ENCODE measurements around the gene TMEM254.
"Not testable (repeated sequence)": the region's sequence is repeated elsewhere in the genome, so short reads cannot be mapped to it uniquely, and the experiment has no call there.

TMEM254 gene

DNA sequence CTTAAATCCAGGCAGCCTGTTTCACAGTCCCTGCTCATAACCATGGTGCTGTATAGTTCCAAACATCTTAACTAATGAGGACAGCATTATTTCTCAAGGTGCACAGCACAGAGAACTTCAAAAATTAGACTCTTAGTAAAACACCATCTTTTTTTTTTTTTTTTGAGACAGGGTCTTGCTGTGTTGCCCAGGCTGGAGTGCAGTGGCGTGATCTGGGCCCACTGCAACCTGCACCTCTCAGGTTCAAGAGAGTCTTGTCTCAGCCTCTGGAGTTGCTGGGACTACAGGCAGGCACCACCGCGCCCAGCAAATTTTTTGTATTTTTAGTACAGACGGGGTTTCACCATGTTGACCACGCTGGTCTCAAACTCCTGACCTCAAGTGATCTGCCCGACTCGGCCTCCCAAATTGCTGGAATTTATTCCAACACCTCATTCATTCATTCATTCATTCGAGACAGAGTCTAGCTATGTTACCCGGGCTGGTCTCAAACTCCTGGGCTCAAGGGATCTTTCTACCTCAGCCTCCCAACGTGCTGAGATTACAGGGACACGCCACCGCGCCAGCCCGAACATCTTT, 507 bp upstream of the TMEM254 start:
- DNase-seq (ENCODE audit: low spot score), result no peak

DNA sequence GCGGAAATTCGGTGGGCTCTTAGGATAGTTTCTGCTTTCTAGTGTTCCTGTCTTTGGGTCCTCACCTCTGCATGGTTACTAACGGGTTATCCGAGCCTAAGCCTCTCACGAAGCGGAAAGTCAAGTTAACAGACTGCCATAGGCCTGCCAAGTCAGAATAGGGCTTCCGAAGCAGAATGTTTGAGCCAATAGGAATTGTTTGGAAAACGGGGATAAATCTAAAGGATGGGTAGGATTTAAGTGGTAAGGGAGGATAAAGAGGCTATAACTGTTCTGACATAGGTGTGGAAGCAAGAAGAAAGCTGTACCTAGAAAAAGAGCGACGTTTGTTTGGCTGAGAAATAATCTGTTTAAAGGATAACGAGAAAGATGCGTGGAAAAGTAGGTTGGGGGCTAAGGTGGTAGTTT, 851 bp downstream of the TMEM254 start:
- DNase-seq (ENCODE audit: low spot score), result no peak

DNA sequence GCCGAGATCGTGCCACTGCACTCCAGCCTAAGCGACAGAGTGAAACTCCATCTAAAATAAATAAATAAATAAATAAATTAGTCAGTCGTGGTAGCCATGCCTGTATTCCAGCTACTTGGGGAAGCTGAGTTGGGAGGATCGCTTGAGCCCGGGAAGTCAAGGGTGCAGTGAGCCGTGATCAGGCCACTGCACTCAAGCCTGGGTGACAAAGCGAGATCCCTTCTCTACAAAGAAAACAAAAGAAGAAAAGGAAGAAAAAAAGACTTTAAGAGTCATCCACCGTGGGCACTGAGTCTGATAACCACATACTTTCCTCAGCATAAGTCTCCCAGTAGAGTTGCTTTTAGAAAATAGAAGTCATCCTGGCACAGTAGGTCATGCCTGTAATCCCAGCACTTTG, 2.6 kb downstream of the TMEM254 start:
- no peak for DNase-seq (ENCODE audit: low spot score)

DNA sequence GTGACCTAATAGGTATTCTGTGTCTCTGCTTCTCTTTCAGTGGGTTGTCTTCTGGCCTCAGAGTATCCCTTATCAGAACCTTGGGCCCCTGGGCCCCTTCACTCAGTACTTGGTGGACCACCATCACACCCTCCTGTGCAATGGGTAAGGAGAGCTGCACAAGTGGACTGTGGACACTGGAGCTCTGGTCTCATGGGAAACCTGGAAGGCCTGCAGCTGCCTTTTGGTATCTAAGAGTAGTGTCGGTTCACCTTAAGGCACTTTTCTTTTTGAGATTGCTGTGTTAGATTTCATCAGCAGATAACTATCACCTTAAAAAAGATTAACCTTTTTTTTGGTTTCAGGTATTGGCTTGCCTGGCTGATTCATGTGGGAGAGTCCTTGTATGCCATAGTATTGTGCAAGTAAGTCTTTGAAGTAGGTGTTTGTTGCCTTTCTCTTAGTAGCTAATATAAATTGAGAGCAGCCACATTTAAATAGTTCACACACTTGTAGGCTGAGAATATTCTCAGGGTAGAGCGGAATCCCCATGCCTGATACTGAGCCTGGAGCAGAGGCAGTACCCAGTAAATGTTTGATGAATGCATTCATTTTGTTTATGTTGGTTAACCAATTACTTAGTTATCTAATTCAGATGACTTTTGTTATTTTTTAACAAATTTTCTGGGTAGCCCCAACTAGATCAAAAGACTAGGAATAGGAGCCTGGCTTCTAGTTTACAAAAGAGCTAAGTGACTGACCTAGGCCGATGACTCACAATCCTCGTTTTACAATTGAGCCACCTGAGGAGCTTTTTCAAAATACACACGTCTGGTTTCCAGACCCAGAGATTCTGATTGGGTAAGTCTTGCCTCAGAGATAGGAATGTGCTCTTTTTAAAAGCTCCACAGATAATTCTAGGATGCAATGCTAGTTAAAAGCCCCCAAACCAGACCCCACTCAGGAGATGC, 3.6 kb downstream of the TMEM254 start:
- DNase-seq (ENCODE audit: low spot score), result no peak

DNA sequence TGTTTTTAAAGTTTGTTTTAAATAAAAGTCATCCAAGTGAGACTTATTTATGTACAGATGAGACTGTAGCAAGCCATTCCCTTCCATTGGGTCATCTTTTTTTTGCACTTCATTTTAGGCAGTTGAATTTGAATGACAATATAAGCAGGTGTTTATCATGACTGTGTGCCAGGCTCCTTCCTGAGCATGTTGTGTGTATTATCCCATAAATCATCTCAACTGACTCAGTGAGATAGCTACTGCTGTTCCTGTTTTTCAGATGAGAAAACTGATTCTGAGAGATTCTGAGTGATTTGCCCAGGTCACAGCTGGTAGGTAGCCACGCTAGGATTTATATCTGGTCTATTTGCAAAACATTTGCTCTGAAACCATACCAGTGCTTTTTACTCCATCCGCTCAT, 11.7 kb downstream of the TMEM254 start:
- DNase-seq (ENCODE audit: low spot score), result no peak

DNA sequence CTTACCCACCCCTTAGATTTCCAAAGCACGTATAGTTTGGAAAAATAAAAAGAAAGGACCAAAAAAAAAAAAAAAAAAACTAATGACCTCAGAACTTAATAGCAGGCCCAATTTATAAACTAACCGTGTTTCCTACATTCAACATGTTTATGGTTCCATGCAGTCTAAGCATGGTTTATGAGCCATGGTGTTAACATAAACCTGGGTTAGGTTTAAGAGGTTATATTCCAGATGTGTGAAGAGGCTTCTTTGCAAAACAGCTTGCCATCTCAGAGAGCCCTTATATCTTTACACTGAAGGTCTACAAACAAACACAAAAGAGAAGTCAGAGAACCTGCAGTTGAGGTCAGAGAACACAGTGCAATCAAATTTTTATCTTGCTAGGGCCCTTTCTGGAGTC, 15.8 kb downstream of the TMEM254 start:
- no peak for DNase-seq (ENCODE audit: low spot score)

DNA sequence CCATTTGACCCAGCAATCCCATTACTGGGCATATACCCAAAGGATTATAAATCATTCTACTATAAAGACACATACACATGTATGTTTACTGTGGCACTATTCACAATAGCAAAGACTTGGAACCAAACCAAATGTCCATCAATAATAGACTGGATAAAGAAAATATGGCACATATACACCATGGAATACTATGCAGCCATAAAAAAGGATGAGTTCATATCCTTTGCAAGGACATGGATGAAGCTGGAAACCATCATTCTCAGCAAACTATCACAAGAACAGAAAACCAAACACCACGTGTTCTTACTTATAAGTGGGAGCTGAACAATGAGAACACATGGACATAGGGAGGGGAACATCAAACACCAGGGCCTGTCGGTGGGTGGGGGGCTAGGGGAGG, 19.8 kb downstream of the TMEM254 start:
- not testable (repeated sequence) for DNase-seq (ENCODE audit: low spot score)

DNA sequence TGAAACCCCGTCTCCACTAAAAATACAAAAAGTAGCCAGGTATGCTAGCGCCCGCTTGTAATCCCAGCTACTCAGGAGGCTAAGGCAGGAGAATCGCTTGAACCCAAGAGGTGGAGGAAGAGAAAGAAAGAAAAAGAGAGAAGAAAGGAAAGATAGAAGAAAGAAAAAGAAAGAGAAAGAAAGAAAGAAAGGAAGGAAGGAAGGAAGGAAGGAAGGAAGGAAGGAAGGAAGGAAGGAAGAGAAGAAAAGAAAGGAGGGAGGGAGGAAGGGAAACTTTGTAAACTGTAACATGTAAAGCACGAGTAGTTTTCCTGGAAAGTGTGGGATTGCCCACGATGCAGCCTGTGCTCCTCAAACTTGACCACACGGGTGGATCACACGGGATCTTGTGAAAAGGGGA, 20.8 kb downstream of the TMEM254 start:
- DNase-seq (ENCODE audit: low spot score), result not testable (repeated sequence)

DNA sequence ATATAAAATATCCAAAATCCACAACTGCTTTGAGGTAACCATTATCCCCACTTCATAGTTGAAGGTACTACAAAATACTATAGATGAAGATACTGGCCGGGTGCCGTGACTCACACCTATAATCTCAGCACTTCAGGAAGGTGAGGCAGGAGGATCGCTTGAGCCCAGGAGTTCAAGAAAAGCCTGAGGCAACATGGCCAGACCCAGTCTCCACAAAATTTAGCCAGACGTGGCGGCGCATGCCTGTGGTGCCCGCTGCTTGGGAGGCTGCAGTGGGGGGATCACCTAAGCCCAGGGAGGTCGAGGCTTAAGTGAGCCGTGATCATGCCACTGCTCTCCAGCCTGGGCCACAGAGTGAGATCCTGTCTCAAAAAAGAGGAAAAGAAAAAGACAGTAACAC, 21.7 kb downstream of the TMEM254 start:
- no peak for DNase-seq (ENCODE audit: low spot score)

DNA sequence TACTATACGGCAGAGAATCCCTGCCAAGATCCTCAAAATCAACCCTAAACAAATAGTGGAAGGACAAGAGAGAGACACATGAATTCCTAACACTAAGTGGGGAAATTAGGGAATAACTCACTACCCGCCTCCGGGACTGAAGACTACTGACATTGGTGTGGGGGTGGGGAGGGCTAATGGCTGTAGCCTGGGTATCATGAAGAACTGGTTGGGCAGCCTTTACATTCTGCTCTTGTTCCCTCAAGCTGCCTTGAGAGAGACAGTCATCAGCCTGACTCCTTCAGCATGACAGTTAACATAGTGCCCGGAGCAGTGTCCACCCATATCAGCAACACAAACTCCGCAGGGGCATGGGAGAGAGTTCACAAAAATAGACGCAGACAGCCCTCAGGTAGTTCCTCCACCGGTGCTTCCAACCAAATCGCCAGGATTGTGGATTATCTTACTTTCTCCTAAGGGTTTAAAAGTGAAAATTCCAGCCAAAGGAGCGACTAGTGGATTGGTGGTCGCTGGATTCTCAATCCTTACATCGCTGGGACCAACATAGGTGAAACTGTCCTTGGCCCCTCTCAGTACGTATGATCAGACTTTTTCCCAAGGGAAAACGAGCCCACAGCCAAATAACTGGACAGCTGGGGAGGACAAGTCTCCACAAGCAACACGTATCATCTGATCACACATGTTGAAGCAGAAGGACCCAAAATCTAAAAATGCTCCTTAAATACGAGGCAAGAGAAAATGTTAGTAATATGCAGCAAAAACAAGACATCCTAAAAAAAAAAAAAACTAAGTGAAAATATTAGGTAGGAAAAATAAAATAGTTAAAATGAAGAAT, 22.6 kb downstream of the TMEM254 start:
- DNase-seq (ENCODE audit: low spot score), result no peak

DNA sequence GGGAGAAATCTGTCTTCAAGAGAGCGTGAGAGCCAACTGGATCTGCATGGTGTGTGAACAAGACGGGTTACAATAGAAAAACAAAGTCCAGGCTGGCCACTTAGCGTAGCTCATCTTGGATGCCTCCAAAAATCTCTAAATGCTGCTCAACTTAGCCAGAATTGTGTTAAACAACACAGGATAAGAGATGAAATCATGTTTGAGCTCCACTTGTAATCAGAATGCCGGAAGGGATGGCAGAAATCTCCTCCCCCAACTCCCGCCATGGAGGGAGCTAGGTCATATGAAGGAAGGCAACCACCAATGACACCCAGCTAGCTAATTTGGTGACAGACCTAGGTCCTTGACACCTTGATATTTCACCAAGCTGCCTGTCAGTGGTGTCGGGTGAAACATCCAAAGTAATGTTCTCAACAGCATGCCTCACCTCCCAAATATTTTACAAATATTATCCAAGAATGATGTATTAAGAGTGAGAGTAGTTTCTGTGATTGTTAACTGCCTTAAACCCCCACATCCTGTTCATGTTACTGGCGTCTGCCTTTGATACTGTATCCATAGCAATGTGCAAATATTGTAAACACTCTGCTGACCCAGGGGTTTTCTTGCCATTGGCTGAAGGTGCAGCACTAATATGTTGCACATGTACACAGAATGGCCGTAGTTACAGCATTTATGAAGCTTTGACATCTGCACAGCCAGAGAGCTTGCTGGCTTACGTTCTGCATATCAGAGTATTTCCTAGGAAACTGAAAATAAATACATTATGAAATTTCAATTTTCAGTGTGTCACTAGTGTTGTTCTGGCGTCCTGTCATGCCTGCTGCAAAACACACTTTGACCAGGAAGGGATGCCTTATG, 25.8 kb downstream of the TMEM254 start:
- no peak for DNase-seq (ENCODE audit: low spot score)

DNA sequence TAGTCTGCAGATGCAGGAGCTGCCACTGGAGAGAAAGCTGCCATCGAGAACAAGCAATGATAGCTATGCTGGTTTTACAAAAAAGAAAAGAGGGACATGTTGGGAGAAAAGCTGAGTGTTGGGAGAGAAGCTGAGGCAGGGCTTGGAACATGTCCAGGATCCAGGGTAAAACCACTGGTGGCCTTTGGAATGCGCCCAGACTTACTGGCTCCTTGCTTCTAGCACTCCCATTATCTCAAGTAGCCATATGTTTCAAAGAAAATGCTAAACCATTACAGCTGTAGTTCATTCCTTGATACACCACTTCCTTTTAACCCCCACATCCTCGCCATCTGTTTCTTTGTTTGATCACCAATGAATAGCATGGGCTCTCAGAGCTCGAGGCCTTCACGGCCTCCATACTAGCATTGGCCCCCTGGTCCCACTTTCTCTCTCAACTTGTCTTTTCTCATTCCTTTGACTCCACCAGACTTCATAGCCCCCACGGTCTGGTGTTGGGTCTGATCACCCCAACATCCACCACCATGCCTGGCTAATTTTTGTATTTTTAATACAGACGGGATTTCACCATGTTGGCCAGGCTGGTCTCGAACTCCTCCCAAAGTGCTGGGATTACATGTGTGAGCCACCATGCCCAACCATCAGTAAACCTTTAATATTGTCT, 30.2 kb downstream of the TMEM254 start:
- no peak for DNase-seq (ENCODE audit: low spot score)

DNA sequence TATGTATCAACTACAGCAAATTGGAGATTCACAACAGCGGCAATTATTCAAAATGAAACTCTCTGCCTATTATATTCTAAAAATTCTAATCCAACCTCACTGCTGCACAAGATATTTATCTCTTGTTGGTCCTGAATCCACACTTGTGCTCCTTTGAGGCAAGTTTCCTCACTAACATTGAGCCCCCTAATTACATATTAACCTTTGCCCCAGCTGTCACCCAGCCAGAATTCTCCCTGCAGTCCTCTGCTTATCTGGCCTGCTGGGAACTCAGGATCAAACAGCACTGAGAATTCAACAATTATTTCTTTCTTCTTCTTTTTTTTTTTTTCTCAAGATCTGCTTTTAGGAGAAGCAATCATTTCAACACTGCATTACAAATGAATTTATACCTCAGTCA, 32.5 kb downstream of the TMEM254 start:
- no peak for DNase-seq (ENCODE audit: low spot score)

DNA sequence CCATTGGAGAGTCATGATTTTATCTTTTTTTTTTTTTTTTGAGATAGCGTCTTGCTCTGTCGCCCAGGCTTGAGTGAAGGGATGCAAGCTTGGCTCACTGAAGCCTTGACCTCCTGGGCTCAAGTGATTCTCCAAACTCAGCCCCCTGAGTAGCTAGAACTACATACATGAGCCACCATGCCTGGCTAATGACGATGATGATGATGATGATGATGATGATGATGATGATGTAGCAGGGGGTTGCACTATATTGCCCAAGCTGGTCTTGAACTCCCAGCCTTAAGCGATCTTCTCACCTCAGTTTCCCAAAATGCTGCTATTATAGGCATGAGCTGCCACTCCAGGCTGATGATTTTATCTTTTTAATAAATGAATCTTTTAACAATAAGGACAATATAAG, 40.2 kb downstream of the TMEM254 start:
- DNase-seq (ENCODE audit: low spot score), result no peak

DNA sequence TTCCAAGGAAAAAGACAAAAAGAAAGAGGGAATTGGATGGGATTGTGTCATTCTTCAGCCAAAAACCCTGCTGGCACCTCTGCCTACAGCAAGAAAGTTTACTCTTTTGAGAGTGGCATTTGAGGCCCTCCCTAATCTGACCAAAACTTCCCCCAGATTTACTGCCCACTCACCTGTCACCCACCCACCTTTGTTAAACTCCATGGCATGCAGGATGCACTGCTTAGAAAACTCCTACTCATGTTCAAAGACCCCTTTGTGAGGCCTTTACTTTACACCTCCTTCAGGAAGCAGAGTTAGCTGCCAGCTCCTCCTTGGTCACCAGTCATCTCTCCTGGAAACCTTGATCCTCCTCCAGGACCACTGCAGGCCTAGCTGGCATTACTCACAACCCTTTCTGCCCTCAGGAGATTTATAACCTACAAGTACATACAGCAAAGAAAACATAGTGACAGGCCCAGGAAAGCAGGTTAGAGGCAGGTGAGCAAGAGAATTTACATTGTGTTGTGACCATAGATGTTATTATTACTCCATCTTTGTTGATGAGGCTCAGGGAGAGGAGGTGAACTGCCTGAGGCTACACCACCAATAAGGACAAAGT, 43.7 kb downstream of the TMEM254 start:
- no peak for DNase-seq (ENCODE audit: low spot score)

DNA sequence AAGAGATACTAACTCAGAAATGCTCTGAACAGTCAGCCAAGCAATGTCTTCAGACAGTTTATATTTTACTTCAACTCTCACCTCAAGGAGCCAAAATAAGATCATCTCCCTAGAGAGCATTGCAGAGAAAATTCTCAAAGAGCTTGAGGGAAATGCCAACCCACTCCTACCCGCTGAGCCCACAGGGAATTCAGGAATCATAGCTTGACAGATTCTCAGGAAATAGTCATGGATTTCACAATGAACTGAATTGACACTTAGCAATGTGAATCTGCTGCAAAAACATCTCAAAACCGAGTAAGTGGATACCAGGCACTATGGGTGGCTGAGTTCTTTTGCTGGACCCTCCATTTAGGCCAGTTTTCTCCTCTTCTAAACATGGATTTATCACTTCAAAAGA, 44.3 kb downstream of the TMEM254 start:
- DNase-seq (ENCODE audit: low spot score), result no peak

DNA sequence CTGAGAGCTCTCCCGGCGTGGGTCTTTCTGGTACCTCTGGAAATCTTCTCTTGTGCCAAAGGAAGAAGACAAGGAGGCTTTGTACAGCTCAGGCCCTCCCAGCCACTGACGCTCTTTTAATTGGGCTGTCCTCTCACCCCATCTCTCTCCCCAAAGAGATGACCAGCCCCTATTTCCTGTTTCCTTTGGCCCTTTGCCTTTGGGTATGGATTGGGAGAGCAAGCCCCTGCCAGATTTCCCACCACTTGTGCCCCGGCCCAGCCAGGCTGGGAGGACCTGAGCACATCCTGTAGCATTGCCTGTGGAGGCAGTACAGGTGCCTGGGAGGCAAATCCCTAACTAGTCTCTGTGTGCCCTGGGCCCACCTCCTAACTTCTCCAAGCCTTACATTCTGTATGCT, 48.4 kb downstream of the TMEM254 start:
- no peak for DNase-seq (ENCODE audit: low spot score)

DNA sequence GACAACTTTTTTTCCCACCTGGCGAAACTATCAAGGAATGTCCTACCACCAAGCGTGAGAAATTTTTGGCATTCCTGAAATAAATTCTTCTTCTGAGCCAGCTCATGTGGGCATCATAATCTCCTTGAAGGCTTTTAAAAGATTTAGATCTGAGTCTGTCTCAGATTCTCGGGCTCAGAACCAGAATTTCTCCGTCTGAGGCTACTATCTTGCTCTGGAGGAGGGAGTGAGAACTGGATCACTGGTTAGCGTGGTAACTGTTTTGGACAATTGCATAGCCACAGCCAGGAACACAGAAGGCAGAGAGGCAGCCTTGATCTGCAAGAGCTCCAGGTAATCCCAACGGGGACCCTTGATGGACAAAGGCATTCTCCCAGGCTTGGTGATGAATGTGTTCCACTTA, 53.0 kb downstream of the TMEM254 start:
- DNase-seq (ENCODE audit: low spot score), result no peak

DNA sequence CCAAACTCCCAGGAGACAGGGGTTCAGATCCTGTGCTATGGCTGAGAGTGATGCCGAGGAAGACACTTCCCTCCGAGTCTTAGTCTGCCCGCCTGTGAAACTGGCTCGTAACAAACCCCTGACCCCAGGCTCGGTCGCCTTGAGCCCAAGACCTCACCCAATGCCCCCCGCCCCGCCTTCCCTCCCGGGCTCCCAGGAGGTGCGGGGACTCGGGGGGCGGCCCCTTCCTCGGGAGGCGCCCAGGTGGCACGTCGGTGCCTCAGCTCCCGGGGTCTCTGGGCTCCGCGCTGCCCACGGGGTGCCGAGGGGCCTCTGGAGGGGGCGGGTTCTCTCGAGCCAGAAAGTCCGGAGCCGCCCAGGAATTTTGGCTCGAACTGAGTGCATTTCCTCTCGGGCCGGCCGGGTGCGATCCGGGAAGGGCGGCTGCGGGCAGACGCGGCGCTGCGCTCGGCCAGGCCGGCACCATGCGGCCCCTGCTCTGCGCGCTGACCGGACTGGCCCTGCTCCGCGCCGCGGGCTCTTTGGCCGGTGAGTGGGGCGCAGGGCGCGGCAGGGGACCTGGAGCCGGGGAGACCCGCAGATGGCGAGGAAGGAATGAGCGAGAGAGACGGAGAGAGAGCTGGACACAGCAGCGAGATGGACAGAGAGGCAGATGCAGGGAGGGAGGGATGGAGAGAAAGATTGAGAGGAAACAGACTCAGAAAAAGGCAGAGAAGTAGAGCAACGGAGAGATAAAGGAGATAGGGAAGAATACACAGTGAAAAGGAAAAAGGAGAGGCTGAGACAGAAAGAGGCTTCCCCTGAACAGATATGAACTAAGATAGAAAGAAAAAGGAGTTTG, 54.1 kb downstream of the TMEM254 start, which contains the start of gene PLAC9:
Gene PLAC9 (plus strand): TSS at position 432 of the 841 bp plus-strand sequence. CDS start 33 bp downstream, at position 465.
- DNase-seq (ENCODE audit: low spot score), result no peak

DNA sequence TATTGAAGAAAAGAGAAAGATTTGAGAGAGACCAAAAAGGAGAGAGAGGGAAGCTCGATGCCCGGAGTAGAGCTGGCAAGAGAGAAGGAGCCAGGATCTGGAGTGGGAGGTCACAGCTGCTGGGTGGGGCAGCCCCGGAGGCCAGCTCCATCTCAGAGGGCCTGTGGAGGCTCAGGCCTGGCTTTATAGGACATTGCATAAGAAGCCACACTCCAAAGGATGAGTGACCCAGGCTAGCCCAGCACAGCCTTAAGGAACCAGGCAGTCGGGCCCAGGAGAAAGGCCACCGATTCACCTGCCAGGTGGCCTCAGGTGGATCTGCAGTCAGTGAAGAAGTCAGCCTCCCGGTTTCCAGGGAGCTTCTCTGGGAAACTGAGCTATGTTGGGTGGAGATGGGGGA, 54.7 kb downstream of the TMEM254 start:
- DNase-seq (ENCODE audit: low spot score), result no peak

Measured in HuH-7.5 (cell line).